DMS 273 treated with DMSO at 0.1 percent for 48 hours (cell line): ENCODE results near the gene SBF2.
"Not testable (repeated sequence)": the region's sequence is repeated elsewhere in the genome, so short reads cannot be mapped to it uniquely, and the experiment has no call there.

Source experiments
- DNase-seq: peaks from one replicate; lab custom pipeline; 2025; lab: John Stamatoyannopoulos, UW

SBF2 gene

GRCh38 chr11:9952511-9953196, 341.4 kb downstream of the SBF2 start:
- DNase-seq: no peak

GRCh38 chr11:9951807-9952206, 342.2 kb downstream of the SBF2 start:
- DNase-seq: no peak

GRCh38 chr11:9950462-9950861, 343.6 kb downstream of the SBF2 start:
- DNase-seq: no peak

GRCh38 chr11:9947231-9947864, 346.7 kb downstream of the SBF2 start:
- DNase-seq: no peak

- not testable (repeated sequence) for DNase-seq
Observed at GRCh38 chr11:9945680-9946079, 348.3 kb downstream of the SBF2 start.

GRCh38 chr11:9943386-9944110, 350.5 kb downstream of the SBF2 start:
- DNase-seq: no peak

GRCh38 chr11:9941991-9942390, 352.0 kb downstream of the SBF2 start:
- no peak for DNase-seq

- DNase-seq: not testable (repeated sequence)
Observed at GRCh38 chr11:9939150-9939549, 354.9 kb downstream of the SBF2 start.

GRCh38 chr11:9936754-9937153, 357.3 kb downstream of the SBF2 start:
- no peak for DNase-seq

- DNase-seq: not testable (repeated sequence)
Observed at GRCh38 chr11:9932843-9933242, 361.2 kb downstream of the SBF2 start.

- DNase-seq: not testable (repeated sequence)
Observed at GRCh38 chr11:9930562-9931331, 363.3 kb downstream of the SBF2 start.

- no peak for DNase-seq
Observed at GRCh38 chr11:9927670-9928069, 366.3 kb downstream of the SBF2 start.

- DNase-seq: no peak
Observed at GRCh38 chr11:9923280-9923679, 370.7 kb downstream of the SBF2 start.

GRCh38 chr11:9922806-9923205, 371.2 kb downstream of the SBF2 start:
- no peak for DNase-seq

GRCh38 chr11:9916480-9916879, 377.5 kb downstream of the SBF2 start:
- DNase-seq: no peak

GRCh38 chr11:9914064-9914463, 380.0 kb downstream of the SBF2 start:
- DNase-seq: no peak

- no peak for DNase-seq
Observed at GRCh38 chr11:9905960-9906791, 387.8 kb downstream of the SBF2 start.

- no peak for DNase-seq
Observed at GRCh38 chr11:9905501-9905951, 388.5 kb downstream of the SBF2 start.

- no peak for DNase-seq
Observed at GRCh38 chr11:9903579-9903978, 390.4 kb downstream of the SBF2 start.

- no peak for DNase-seq
Observed at GRCh38 chr11:9901943-9902342, 392.1 kb downstream of the SBF2 start.

- DNase-seq: not testable (repeated sequence)
Observed at GRCh38 chr11:9900253-9900652, 393.8 kb downstream of the SBF2 start.
